Skeletal muscle tissue (tissue), 5 donors: ENCODE data around the gene CLCN2. TPM values are rescaled to one million over a fixed set of nuclear protein-coding genes. Genes with fewer than 3 reads are reported as not detected.

ENCODE experiments used
- H3K27ac ChIP-seq: one replicate; pipeline ENCODE4 v1.7.0; 2013; ENCODE audit warnings: mild to moderate bottlenecking, low read depth, low read length, inconsistent platforms
- H3K27me3 ChIP-seq, 3 donors: one replicate each; pipeline ENCODE4 v1.7.0; 2013; ENCODE audit warnings: low read length in 3 of 3; ENCODE audit not compliant: control insufficient read depth in 3 of 3, insufficient read depth in 3 of 3
- H3K36me3 ChIP-seq, 3 donors: one replicate each; pipeline ENCODE4 v1.7.0; 2013; ENCODE audit warnings: low read length in 3 of 3; ENCODE audit not compliant: control insufficient read depth in 3 of 3, insufficient read depth in 3 of 3
- H3K4me1 ChIP-seq, 3 donors: one replicate each; pipeline ENCODE4 v1.7.0; 2013; ENCODE audit warnings: low read length in 3 of 3, mild to moderate bottlenecking in 3 of 3; ENCODE audit not compliant: control insufficient read depth in 3 of 3, insufficient read depth in 3 of 3
- H3K4me3 ChIP-seq, 3 donors: one replicate each; pipeline ENCODE4 v1.7.0; 2013; ENCODE audit warnings: low read length in 3 of 3
- H3K9ac ChIP-seq, 3 donors: one replicate each; pipeline ENCODE4 v1.7.0; 2013; ENCODE audit warnings: low read length in 3 of 3, mild to moderate bottlenecking in 3 of 3, moderate library complexity in 2 of 3, low read depth in 1 of 3
- H3K9me3 ChIP-seq, 3 donors: one replicate each; pipeline ENCODE4 v1.7.0; 2013; ENCODE audit warnings: low read length in 3 of 3; ENCODE audit not compliant: control insufficient read depth in 3 of 3
- small RNA-seq: library from RNA; depleted of rRNA; stranded (forward); fragments of <200 nt; gene quantifications from one replicate; pipeline ENCODE3, GENCODE V24; 2014
- total RNA-seq: library from RNA; depleted of rRNA; stranded (reverse); fragments of >200 nt; gene quantifications from one replicate; pipeline ENCODE4 v1.2.3, GENCODE V29; 2014
- donor health status: Osteomylitis.

Gene CLCN2
- total RNA-seq, 1 donor from 2014 or later: 2.6 TPM

DNA sequence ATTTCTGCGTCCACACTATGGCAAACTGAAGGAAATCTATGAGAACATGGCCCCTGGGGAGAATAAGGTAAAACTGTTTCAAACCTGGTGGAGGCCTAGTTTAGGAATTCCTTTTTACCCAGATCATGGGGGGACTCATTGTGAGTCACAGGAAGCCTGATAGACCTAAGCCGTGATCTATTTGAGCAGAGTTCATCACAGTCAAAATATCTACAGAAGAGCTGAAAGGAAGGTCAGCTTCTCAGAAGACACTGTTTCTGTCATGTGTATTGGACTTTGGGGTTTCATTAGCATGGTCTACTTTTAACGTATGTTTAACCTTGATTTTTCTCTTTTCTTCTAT, 61.1 kb downstream of the CLCN2 start:
- Histone ChIP-seq H3K9ac (peak overlapping the region; percentile 88 to 93 (median 88)), H3K4me1 (peaks cover 9 to 20% (median 11%) of the 10 kb centered on the region in 3 donors), H3K4me3 (peak overlapping the region; percentile 85 to 95 (median 93)), H3K36me3 (peaks cover 45 to 55% (median 47%) of the 10 kb centered on the region in 3 donors), H3K27ac (no peak overlapping the region), H3K27me3 (no peaks in the 10 kb centered on the region), H3K9me3 (no peaks in the 10 kb centered on the region)

- H3K9ac ChIP-seq: peak overlapping the region; percentile 88 to 93 (median 88)
- peak overlapping the region; percentile 85 to 95 (median 93) for H3K4me3 ChIP-seq
- no peaks in the 10 kb centered on the region for H3K9me3 ChIP-seq
- peaks cover 41 to 49% (median 44%) of the 10 kb centered on the region in 3 donors for H3K36me3 ChIP-seq
- H3K4me1 ChIP-seq: peaks cover 9 to 20% (median 11%) of the 10 kb centered on the region in 3 donors
- peak overlapping the region; percentile 69 for H3K27ac ChIP-seq
- no peaks in the 10 kb centered on the region for H3K27me3 ChIP-seq
Measured at GRCh38 chr3:184299488-184300377, 61.7 kb downstream of the CLCN2 start.

GRCh38 chr3:184298759-184299487, 62.5 kb downstream of the CLCN2 start, which contains the start of gene PSMD2:
PSMD2 (plus strand) TSS chr3:184299241; CDS start chr3:184299267, 26 bp downstream.
- H3K27me3 ChIP-seq: no peaks in the 10 kb centered on the region
- H3K9me3 ChIP-seq: no peaks in the 10 kb centered on the region
- peak within 1 kb of the TSS; percentile 92 to 94 (median 93) for H3K9ac ChIP-seq
- peaks cover 9 to 20% (median 11%) of the 10 kb centered on the region in 3 donors for H3K4me1 ChIP-seq
- H3K36me3 ChIP-seq: peaks cover 35 to 41% (median 36%) of the 10 kb centered on the region in 3 donors
- H3K27ac ChIP-seq: peak within 1 kb of the TSS; percentile 69
- peak within 1 kb of the TSS; percentile 88 to 97 (median 95) for H3K4me3 ChIP-seq

- Histone ChIP-seq H3K4me3 (no peak overlapping the region), H3K9ac (no peak overlapping the region), H3K4me1 (peaks cover 9 to 17% (median 11%) of the 10 kb centered on the region in 3 donors), H3K36me3 (peaks cover 12 to 17% (median 13%) of the 10 kb centered on the region in 3 donors), H3K9me3 (no peaks in the 10 kb centered on the region), H3K27ac (no peak overlapping the region), H3K27me3 (no peaks in the 10 kb centered on the region)
Measured at GRCh38 chr3:184296616-184297015, 64.8 kb downstream of the CLCN2 start.

Small RNAs within 50 kb of the gene (small RNA-seq; reads per million reads assigned to genes)
- 443 reads per million, percentile 98 among the genes with 10 or more reads in this experiment for gene SNORD66

Other genes with a start within 250 kb of the CLCN2 start
- 38.1 TPM for gene EIF2B5, start 226.2 kb downstream of the CLCN2 start, total RNA-seq
- 23.5 TPM for gene DVL3, start 206.2 kb downstream of the CLCN2 start, total RNA-seq
- gene AP2M1, start 186.8 kb downstream of the CLCN2 start, total RNA-seq: 168 TPM
- 45.9 TPM for gene ABCF3, start 175.4 kb downstream of the CLCN2 start, total RNA-seq
- gene VWA5B2, start 132.0 kb downstream of the CLCN2 start, total RNA-seq: not detected
- 17.2 TPM for gene ALG3, start 112.6 kb downstream of the CLCN2 start, total RNA-seq
- 2.1 TPM for gene EEF1AKMT4, start 111.9 kb downstream of the CLCN2 start, total RNA-seq
- not detected for gene CAMK2N2, start 100.1 kb downstream of the CLCN2 start, total RNA-seq
- gene ECE2, start 85.6 kb downstream of the CLCN2 start, total RNA-seq: not detected
- gene PSMD2, start 62.4 kb downstream of the CLCN2 start, total RNA-seq: 259 TPM
- gene EIF4G1, start 47.0 kb downstream of the CLCN2 start, total RNA-seq: 162 TPM
- gene FAM131A, start 24.0 kb downstream of the CLCN2 start, total RNA-seq: 9.4 TPM
- 44.4 TPM for gene POLR2H, start 105 bp upstream of the CLCN2 start, total RNA-seq
- under 0.01 TPM for gene THPO, start 16.6 kb upstream of the CLCN2 start, total RNA-seq
- 14.1 TPM for gene CHRD, start 18.4 kb upstream of the CLCN2 start, total RNA-seq
- gene EPHB3, start 200.2 kb upstream of the CLCN2 start, total RNA-seq: 27.7 TPM